HG02970 (cell line): ENCODE measurements around the gene SOWAHD.
"Not testable (repeated sequence)": the region's sequence is repeated elsewhere in the genome, so short reads cannot be mapped to it uniquely, and the experiment has no call there.

Source experiments
- ATAC-seq: cut with Tn5 transposase; IDR thresholded peaks from one replicate; pipeline ENCODE4 v1.9.1; 2021; ENCODE audit warnings: mild to moderate bottlenecking, moderate library complexity, moderate number of reproducible peaks; ENCODE audit not compliant: unreplicated experiment, low FRiP score

SOWAHD gene

DNA sequence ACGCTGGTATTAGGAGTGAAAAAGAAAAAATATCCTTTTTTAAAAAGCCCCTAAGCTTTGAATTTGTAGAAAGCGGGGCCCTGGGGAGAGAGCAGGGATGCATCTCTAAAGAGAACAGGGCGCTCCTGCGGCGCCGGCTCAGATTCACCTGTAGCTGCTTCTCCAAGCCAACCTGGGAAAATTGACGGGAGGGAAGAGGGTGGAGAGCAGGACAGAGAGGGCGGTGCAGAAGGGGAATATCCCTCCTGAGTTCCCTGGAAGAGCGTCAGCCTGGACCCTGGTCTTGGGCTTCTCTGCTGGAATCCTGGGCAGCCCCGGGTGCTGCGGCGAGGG lies 776 bp upstream of the SOWAHD start:
- ATAC-seq, result no peak

DNA sequence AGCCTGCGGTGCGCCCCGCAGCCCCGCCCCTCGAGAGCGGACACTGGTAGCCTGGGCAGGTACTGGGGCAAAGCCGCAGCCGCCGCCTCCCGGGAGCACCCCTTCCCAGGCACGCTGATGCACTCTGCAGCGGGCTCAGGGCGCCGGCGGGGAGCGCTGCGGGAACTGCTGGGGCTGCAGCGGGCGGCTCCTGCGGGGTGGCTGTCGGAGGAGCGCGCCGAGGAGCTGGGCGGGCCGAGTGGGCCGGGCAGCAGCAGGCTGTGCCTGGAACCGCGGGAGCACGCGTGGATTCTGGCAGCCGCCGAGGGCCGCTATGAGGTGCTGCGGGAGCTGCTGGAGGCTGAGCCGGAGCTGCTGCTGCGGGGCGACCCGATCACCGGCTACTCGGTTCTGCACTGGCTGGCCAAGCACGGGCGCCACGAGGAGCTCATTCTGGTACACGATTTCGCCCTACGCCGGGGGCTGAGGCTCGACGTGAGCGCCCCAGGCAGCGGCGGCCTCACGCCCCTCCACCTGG lies 401 bp downstream of the SOWAHD start:
- ATAC-seq, result no peak

DNA sequence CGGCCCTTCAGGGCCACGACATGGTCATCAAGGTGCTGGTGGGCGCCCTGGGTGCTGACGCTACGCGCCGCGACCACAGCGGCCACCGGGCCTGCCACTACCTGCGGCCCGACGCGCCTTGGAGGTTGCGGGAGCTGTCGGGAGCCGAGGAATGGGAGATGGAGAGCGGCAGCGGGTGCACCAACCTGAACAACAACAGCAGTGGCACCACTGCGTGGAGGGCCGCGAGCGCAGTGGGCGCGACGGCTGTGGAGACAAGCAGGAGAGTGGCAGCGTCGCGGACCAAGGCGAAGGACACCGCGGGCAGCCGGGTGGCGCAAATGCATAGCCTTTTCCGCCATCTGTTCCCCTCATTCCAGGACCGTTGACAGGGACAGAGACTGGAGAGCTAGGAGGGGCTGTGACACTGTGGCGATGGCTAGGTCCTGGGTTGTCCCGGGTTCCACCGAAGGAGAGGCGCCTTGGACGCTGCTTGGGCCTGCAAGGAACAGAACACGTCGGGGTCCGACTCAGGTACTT lies 919 bp downstream of the SOWAHD start:
- ATAC-seq, result no peak

DNA sequence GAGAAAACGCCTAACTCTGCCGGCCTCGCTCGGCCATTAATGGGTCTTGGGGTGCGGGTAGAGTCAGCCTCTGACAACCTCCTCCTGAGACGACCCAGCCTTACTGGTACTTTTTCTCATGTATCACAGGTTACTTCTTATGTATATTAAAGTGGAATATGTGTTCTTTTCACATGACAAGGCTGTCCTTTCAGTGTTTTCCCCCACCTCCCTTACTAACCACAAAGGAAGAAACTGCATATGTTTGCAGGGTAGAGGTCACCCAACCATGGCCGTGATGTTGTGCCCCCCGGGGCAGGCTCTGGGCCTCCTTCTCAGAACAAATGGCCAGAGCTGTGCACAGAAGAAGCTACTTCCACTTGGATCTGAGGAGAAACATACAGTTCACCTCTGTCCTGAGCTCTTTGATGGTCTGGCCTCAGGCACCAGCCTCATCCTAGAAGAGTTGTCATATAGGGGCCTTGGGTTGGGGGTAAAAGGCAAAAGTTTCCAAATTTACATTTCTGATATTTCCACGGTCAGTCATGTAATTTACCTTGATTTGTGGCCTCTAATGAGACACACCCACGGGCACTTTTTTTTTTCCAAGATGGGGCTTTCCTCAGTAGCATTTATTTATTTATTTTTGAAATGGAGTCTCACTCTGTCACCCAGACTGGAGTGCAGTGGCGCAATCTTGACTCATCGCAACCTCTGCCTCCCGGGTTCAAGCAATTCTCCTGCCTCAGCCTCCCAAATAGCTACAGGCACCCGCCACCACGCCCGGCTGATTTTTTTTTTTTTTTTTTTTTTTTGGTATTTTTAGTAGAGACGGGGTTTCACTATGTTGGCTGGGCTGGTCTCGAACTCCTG lies 1.9 kb downstream of the SOWAHD start:
- no peak for ATAC-seq

DNA sequence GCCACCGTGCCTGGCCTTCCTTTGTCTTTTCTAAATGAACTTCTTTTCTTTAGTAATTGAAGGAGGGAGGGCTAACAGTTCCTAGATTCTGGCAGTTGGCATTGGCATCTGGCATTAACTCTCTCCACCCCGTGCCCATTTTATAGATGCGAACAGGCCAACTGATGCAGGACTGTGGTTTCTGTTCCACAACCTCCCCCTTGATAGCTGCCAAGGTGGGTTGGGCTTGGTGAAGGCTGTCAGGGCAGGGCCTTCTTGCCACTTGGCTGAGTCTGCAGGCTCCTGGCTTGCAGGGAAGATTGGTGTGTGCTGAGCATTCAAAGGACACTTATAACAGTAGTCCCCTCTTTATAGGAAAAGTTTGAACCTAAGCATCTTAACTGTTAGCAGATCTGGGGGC lies 4.3 kb downstream of the SOWAHD start:
- ATAC-seq, result no peak

DNA sequence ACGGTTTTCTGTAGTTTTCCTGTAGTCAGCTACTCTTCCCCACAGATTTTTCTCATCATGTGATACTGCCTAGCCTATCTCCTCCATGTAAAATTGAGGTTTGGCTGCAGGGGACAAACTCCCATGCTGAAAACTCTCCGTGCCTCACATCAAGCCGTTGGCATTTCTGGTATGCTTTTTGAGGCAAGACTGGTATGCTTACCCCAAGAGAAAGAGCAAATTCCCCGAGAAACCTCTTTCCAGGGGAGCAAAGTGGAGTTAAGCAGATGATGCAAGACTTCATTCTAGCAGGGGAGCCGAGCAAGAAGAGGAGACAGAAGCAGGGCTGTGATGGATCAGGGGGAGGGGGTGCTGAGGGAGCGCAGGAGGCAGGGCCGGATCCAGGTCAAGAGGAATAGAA lies 4.8 kb downstream of the SOWAHD start:
- ATAC-seq, result no peak

DNA sequence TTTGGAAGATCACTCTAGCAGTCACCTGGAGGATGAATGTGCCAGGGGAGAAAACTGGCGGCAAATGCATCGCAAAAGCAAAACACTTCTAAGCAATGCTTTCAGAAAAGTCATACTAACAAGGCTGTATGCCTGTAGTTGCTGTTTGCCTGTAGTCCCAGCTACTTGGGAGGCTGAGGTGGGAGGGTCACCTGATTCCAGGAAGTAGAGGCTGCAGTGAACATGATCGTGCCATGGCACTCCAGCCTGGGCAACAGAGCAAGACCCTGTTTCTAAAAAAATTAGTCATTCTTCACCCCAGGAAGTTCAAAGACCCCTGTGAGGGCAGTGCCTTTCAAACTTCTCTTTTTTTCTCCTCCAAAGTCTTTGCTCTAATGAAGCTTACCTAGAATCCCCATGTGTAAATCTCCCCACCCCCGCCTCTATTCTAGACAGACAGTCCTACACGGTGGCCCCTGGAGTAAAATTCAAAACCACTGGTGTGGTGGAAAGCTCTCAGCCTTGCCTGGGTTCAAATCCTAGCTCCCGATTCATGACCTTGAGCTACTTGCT lies 5.5 kb downstream of the SOWAHD start:
- ATAC-seq, result no peak

DNA sequence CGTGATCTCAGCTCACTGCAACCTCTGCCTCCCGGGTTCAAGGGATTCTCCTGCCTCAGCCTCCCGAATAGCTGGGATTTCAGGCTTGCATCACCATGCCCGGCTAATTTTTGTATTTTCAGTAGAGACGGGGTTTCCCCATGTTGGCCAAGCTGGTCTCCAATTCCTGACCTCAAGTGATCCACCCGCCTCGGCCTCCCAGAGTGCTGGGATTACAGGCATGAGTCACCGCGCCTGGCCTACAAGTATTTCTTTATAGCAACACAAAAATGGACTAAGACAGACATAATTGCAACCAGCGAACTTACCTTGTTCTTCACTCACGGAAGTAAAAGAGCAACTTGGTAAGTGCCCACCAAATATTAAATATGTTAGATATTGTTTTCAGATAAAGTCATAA lies 10.0 kb downstream of the SOWAHD start:
- ATAC-seq, result not testable (repeated sequence)

DNA sequence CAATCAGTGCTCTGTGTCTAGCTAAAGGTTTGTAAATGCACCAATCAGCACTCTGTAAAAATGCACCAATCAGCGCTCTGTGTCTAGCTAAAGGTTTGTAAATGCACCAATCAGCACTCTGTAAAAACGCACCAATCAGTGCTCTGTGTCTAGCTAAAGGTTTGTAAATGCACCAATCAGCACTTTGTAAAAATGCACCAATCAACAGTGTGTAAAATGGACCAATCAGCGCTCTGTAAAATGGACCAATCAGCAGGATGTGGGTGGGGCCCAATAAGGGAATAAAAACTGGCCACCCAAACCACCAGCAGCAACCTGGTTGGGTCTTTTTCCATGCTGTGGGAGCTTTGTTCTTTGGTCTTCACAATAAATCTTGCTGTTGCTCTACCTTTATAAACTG lies 11.0 kb downstream of the SOWAHD start:
- not testable (repeated sequence) for ATAC-seq

DNA sequence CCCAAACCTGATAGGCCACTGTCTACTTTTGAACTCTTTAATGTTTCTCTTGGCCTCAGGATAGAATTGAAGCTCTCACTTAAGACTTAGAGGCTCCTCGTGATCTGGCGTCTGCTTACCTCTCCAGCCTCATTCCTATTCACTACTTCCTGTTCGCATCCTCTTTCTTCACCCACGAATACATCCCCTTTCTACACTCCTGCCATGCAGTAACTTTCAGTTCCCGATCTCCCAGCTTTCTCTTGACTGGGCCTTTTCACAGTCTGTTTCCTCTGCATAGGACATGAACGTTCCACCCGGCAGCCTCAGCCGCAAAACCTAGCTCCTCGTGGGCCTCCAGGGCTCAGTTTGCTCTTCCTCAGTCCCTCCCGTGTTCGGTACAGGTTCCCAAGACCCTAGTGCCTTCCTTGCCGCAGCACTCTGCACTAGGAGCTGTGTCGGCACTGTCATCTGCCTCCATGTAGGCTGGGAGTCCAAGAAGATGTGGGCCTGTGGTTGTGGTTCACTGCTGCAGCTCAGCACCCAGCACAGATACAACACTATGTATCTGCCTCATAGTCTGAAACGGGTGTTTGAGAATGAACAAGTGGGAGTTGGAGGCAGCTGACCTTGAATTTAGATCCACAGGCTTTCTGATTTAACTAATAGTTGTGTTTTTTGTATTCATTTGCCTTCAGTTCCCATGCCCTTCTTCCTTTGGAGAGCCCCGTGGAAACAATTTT lies 17.3 kb downstream of the SOWAHD start:
- ATAC-seq, result no peak

DNA sequence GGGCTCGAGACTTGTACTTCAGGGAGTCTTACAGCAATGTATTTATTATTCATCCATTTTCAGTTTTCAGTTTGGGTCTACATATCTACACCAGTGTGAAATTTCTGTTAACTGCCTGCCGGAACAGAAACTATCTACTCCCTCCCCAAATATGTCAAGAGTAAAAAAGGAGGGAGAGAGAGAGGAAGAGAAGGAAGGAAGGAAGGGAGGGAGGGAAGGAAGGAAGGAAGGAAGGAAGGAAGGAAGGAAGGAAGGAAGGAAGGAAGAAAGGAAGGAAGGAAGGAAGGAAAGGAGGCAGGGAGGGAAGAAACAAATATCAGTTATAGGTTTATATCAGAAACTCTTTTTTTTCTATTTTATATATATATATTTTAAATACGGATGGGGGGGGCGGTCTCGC lies 20.4 kb downstream of the SOWAHD start:
- no peak for ATAC-seq

DNA sequence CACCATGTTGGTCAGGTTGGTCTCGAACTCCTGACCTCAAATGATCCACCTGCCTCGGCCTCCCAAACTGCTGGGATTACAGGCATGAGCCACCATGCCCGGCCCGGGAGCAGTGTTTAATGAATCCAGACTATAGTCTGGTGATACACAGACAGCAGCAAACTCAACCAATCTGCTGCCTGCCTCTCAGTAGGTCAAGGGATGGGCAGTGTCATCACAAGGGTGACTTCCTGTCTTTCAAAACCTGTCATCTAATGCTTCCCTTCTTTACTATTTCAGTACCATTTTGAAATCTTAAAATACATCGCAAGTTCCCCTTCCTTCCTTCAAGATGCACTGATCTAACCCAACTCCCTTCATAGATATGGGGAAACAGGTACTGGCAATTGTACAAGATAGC lies 24.6 kb downstream of the SOWAHD start:
- no peak for ATAC-seq

DNA sequence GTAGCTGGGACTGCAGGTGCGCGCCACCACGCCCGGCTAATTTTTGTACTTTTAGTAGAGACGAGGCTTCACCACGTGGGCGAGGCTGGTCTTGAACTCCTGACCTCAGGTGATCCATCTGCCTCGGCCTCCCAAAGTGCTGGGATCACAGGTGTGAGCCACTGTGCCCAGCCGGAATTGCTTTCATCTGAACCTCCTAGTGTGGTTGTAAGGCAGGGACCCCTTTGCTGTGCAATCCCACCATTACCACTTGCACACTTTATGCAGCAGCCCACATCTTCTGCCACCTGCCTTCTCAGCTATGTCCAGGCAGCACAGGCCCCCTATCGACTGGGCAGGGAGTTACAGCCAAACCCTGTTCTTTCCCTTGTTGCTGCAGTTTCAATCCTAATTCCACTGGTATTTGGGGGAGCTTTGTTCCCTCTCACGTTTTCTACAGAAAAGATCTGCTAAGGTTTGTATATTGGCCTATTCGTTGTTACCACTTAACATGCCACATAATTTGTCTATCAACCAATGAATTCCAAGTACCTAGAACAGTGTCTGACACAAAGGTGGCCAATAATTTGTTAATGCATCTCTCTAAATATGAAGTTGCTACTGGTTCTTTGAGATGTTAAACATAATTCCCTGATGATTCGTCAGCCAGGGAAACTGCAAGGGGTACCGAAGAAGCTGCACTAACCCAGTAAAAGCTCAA lies 26.5 kb downstream of the SOWAHD start:
- no peak for ATAC-seq

DNA sequence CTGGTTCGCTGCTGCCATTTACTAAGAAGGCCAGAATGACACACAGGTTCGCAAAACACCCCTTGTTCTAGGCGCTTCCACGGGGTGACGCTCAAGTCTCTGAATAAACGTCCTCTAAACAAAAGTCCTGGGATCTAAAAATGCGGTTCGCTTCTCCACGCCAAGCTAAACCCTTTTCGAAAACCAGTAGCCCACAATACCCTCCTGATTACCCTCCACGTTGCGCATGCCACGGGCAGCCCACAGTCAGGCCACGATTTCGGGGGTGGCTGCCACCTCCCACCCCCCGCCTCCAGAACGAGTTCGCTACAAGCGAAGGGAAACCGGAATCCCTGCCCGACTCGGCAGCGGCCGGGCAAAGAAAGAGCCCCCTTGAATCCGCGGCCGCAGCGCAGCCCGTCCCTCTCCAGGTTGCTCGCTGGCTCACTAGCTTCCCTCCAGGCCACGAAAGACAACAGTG lies 32.6 kb downstream of the SOWAHD start:
- peak; percentile 17 for ATAC-seq

DNA sequence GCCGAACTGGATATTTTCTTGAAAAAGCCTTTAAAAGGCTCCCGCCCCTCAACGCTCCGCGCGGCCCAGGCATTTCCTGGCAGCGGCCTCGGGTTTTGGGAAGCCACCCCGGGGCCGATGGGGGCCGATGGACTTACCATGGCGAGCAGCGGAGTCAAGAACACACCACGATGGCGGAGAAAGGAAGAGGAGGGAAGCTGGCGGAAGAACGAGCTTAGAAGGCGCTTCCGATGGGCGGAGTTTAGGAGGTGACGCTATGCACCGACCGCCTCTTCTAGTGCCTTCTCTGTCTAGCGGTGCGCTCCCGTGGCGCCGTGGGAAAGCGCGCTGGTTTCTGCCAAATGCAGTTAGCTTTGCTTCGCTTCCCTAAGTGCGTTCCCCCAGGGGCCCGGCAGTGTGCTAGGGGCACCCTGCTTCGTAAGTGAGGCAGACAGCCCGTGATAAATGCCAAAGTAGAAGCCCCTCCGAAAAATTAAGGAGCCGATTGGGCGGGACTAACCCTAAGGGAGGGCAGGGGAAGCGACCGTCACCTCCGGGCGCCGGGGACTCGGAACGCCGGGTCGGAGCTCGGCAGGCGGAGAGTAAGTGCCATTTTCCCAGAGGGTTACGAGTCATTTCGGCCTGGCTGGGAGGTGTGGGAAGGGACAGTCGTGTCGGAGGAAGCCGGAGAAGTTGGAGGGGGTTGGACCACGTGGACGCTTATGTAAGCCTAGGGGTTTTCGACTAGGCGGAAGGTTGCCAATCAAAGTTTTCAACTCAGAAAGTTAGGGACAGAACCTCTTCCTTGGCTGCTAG lies 33.2 kb downstream of the SOWAHD start, which contains the start of gene RPL39:
Gene RPL39 (minus strand): TSS at position 194 of the 795 bp plus-strand sequence. CDS start 54 bp downstream, at position 140.
- peak; percentile 85 for ATAC-seq

DNA sequence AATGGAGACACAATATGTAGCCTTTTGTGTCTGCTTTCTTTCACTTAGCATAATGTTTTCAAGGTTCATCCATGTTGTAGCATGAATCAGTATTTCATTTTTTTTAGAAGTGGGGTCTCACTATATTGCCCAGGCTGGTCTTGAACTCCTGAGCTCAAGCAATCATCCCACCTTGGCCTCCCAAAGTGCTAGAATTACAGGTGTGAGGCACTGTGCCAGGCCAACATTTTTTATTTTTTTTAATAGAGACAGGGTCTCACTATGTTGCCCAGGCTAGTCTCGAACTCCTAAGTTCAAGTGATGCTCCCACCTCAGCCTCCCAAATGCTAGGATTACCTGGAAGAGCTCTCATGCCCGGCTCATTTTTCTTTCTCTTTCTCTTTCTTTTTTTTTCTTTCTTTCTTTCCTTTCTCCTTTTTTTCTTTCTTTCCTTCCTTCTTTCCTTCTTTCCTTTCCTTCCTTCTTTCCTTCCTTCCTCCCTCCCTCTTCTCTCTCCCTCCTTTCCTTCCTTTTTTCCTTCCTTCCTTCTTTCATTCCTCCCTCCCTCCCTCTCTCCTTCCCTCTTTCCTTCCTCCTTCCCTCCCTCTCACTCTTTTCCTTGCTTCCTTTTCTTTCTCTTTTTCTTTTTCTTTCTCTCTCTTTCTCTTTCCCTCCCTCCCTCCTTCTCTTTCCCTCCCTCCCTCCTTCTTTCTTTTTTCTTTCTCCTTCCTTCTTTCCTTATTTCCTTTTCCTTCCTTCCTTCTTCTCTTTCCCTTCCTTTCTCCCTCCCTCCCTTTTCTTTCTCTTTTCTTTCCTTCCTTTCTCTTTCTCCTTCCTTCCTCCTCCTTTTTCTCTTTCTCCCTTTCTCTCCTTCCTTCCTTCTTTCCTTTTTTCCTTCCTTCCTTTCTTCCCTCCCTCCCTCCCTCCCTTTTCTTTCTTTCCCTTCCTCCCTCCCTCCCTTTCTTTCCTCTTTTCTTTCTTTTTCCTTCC lies 43.1 kb downstream of the SOWAHD start:
- no peak for ATAC-seq

DNA sequence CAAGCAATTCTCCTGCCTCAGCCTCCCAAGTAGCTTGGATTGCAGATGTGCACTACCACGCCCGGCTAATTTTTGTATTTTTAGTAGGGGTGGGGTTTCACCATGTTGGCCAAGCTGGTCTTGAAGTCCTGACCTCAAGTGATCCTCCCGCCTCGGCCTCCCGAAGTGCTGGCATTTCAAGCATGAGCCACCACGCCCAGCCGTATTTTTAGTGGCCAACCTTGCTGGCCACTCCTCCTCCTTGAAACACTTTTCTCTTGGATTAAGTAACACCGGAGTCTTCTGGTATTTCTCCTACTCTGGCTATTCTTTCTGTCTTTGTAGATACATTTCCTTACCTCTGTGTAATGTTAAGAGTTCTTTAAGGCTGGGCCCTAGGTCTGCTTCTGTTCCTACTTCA lies 44.2 kb downstream of the SOWAHD start:
- no peak for ATAC-seq

DNA sequence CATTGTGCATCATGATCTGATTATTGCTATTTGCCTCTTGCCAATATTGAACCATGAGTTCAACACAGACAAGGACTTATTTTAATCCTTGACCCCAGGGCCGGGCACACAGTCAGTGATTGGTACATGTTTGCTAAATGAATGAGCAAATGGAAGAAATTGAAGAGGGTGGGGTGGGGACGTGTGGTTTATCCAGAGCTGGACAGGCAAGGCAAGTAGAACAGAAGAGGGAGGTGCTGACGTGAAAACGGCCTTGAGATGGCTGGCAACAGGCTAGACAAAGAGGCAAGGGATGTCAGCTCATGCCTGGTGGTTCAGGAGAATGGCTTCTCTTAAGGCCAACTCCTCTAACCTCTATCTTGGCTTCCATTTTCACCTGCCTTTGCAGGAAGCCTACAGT lies 50.1 kb downstream of the SOWAHD start:
- ATAC-seq, result not testable (repeated sequence)
